Central memory CD8-positive, alpha-beta T cell (primary cell): ENCODE results near the gene CDKAL1.

Experiments used
- ATAC-seq: fragments of 150-1000 bp; cut with Tn5 transposase; replicated peaks from 2 replicates; pipeline ENCODE4 v1.10.0; 2022; ENCODE audit warnings: mild to moderate bottlenecking, moderate FRiP score, moderate number of reproducible peaks; ENCODE audit not compliant: poor library complexity, severe bottlenecking; ENCODE audit errors: extremely low read depth
- DNase-seq, 2 donors: peaks; one replicate each; pipeline ENCODE4 v3.0.0; 2021; ENCODE audit warnings: low spot score in 2 of 2
- H3K27ac Mint-ChIP-seq: one replicate; pipeline ENCODE4 v1.8.0; 2022; ENCODE audit warnings: low read depth, mild to moderate bottlenecking, moderate library complexity, mixed read lengths
- H3K27me3 Mint-ChIP-seq: one replicate; pipeline ENCODE4 v1.8.0; 2022; ENCODE audit warnings: mixed read lengths
- H3K36me3 Mint-ChIP-seq: one replicate; pipeline ENCODE4 v1.8.0; 2022; ENCODE audit warnings: mild to moderate bottlenecking, moderate library complexity, mixed read lengths; ENCODE audit not compliant: insufficient read depth
- H3K4me1 Mint-ChIP-seq: one replicate; pipeline ENCODE4 v1.8.0; 2022; ENCODE audit warnings: mixed read lengths
- H3K4me3 Mint-ChIP-seq: one replicate; pipeline ENCODE4 v1.8.0; 2022; ENCODE audit warnings: mild to moderate bottlenecking, moderate library complexity, mixed read lengths
- H3K9me3 Mint-ChIP-seq: one replicate; pipeline ENCODE4 v1.8.0; 2022; ENCODE audit warnings: mixed read lengths

The CDKAL1 gene

DNA sequence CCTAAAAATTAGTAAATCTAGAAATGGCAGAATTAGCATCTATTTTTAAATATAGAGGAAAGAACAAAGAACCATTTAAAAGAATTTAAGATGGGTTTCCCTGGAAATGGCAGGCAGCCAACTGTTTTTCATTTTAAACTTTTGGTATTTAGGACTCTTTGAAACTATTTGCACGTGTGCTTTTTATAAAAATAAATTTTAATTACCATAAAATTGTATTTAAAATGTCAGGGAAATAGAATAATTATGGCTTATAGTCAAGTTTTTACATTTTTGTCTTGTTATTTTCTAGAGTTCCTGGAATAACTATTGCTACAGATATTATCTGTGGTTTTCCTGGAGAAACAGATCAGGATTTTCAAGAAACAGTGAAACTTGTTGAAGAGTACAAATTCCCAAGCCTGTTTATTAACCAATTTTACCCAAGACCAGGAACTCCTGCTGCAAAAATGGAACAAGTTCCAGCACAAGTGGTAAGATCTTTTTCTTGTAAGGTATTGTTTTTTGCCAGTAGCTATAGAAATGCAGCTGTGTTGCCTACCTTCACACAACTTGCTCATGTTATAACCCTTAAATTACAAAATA is 530.6 kb downstream of the CDKAL1 start:
- no peak overlapping the region for H3K27ac Mint-ChIP-seq
- peaks cover 8% of the 10 kb centered on the region for H3K36me3 Mint-ChIP-seq
- no peak overlapping the region for H3K4me3 Mint-ChIP-seq
- ATAC-seq (no peak), DNase-seq (no peak)
- peaks cover under 1% of the 10 kb centered on the region for H3K9me3 Mint-ChIP-seq
- no peaks in the 10 kb centered on the region for H3K27me3 Mint-ChIP-seq
- no peaks in the 10 kb centered on the region for H3K4me1 Mint-ChIP-seq

DNA sequence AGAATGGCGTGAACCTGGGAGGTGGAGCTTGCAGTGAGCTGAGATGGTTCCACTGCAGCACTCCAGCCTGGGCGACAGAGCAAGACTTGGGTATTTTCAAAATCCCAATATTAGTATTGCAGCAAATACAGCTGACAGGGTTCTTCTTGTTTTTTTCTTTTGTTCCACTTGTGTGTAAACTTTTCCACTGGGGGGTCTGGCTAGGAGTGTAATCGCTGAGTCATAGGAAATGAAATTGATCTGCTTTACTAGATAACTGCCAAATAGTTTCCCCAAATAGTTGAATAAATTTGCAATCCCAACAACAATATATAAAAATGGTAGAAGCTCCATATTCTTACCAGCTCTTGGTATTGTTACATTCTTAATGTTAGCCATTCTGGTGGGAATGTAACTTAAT is 533.3 kb downstream of the CDKAL1 start:
- H3K27me3 Mint-ChIP-seq, result no peaks in the 10 kb centered on the region
- no peak for DNase-seq
- peaks cover 16% of the 10 kb centered on the region for H3K9me3 Mint-ChIP-seq
- ATAC-seq, result no peak
- no peaks in the 10 kb centered on the region for H3K4me1 Mint-ChIP-seq
- peaks cover 8% of the 10 kb centered on the region for H3K36me3 Mint-ChIP-seq
- no peak overlapping the region for H3K4me3 Mint-ChIP-seq
- no peak overlapping the region for H3K27ac Mint-ChIP-seq

GRCh38 chr6:21070620-21071019 is 536.4 kb downstream of the CDKAL1 start:
- ATAC-seq (no peak), DNase-seq (no peak)
- Mint-ChIP-seq H3K4me1 (no peaks in the 10 kb centered on the region), H3K36me3 (peaks cover 5% of the 10 kb centered on the region), H3K4me3 (no peak overlapping the region), H3K27me3 (no peaks in the 10 kb centered on the region), H3K9me3 (peaks cover 22% of the 10 kb centered on the region), H3K27ac (no peak overlapping the region)

DNA sequence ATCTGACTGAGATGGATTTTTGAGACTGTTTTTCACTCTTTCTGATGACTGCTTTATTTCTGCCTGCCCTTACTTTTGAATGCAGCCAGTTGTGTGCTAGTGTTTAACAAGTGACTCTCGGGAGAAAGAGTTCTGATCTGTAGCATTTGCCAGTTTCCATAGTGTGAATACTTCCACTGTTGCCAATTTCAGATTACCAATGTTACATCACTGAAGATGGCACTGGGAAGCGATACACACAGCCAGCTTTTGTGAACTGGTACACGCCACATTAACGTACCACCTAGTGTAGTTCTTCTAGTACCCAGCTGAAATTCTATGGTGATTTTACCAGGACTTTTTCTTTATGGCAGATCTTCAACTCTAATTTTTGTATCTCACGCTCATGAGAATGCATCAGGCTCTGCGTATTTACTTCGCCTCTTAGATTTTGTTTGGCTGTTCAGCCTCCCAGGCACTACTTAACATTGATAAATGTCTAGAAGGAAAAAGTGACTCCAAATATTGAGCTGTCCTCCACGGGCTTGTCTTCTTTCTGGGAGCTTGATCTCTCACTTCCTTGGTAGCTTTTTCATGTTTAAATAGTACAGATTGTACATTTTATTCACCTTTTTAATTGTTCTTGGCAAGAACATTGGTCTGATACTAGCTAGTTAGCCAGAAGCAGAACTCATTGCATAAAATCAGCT is 537.7 kb downstream of the CDKAL1 start:
- ATAC-seq, result no peak
- H3K27me3 Mint-ChIP-seq, result no peaks in the 10 kb centered on the region
- peaks cover 22% of the 10 kb centered on the region for H3K9me3 Mint-ChIP-seq
- no peaks in the 10 kb centered on the region for H3K4me1 Mint-ChIP-seq
- H3K27ac Mint-ChIP-seq, result no peak overlapping the region
- no peak for DNase-seq
- H3K4me3 Mint-ChIP-seq, result no peak overlapping the region
- H3K36me3 Mint-ChIP-seq, result peaks cover 1% of the 10 kb centered on the region

GRCh38 chr6:21073318-21073839 is 539.1 kb downstream of the CDKAL1 start:
- DNase-seq (no peak), ATAC-seq (no peak)
- H3K27ac Mint-ChIP-seq, result no peak overlapping the region
- H3K9me3 Mint-ChIP-seq, result peaks cover 22% of the 10 kb centered on the region
- H3K27me3 Mint-ChIP-seq, result no peaks in the 10 kb centered on the region
- no peaks in the 10 kb centered on the region for H3K4me1 Mint-ChIP-seq
- H3K36me3 Mint-ChIP-seq, result peaks cover under 1% of the 10 kb centered on the region
- H3K4me3 Mint-ChIP-seq, result no peak overlapping the region

GRCh38 chr6:21074484-21074883 is 540.2 kb downstream of the CDKAL1 start:
- peaks cover 3% of the 10 kb centered on the region for H3K36me3 Mint-ChIP-seq
- no peak overlapping the region for H3K4me3 Mint-ChIP-seq
- DNase-seq (no peak), ATAC-seq (no peak)
- H3K4me1 Mint-ChIP-seq, result no peaks in the 10 kb centered on the region
- H3K9me3 Mint-ChIP-seq, result peaks cover 22% of the 10 kb centered on the region
- H3K27me3 Mint-ChIP-seq, result no peaks in the 10 kb centered on the region
- no peak overlapping the region for H3K27ac Mint-ChIP-seq

- Mint-ChIP-seq H3K4me3 (no peak overlapping the region), H3K36me3 (peaks cover 3% of the 10 kb centered on the region), H3K4me1 (no peaks in the 10 kb centered on the region), H3K9me3 (peaks cover 12% of the 10 kb centered on the region), H3K27me3 (no peaks in the 10 kb centered on the region), H3K27ac (no peak overlapping the region)
- DNase-seq, result no peak
- no peak for ATAC-seq
These were observed 541.7 kb downstream of the CDKAL1 start for GRCh38 chr6:21075986-21076385.

- no peak for DNase-seq
- Mint-ChIP-seq H3K27me3 (no peaks in the 10 kb centered on the region), H3K4me3 (no peak overlapping the region), H3K9me3 (no peaks in the 10 kb centered on the region), H3K4me1 (no peaks in the 10 kb centered on the region), H3K36me3 (peaks cover 3% of the 10 kb centered on the region), H3K27ac (no peak overlapping the region)
- no peak for ATAC-seq
These were observed 544.2 kb downstream of the CDKAL1 start for GRCh38 chr6:21078497-21078896.

DNA sequence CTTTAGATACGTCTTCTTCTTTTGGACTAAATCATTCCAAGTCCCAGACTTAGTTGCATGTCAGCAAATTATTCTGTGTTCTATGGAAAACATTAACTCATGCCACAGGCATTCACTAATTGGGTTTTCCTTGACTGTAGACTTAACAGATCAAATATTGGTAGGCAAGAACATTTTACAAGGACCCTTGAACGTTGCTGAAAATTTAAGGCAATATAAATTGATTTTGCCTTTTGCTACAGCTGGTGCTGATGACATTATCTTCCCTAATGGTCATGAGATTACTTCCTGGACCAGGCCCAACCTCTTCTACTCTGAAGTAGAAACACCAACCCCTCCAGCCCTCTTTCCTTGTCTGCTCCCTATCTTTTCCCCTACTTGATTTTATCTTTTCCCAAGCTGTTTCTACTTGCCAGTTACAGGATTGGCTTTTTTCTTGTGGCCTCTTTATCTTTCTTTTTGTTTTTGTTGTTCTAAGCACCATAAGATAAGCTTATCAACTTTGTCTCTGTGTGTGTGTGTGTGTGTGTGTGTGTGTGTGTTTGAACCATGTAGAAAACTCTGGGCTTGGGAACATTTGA is 545.3 kb downstream of the CDKAL1 start:
- Mint-ChIP-seq H3K27me3 (no peaks in the 10 kb centered on the region), H3K4me3 (no peak overlapping the region), H3K4me1 (no peaks in the 10 kb centered on the region), H3K36me3 (peaks cover 3% of the 10 kb centered on the region), H3K27ac (no peak overlapping the region), H3K9me3 (no peaks in the 10 kb centered on the region)
- DNase-seq, result no peak
- no peak for ATAC-seq

GRCh38 chr6:21080221-21080620 is 546.0 kb downstream of the CDKAL1 start:
- Mint-ChIP-seq H3K36me3 (peaks cover 5% of the 10 kb centered on the region), H3K4me3 (no peak overlapping the region), H3K4me1 (no peaks in the 10 kb centered on the region), H3K27me3 (no peaks in the 10 kb centered on the region), H3K27ac (no peak overlapping the region), H3K9me3 (no peaks in the 10 kb centered on the region)
- no peak for ATAC-seq
- no peak for DNase-seq

GRCh38 chr6:21082091-21082490 is 547.8 kb downstream of the CDKAL1 start:
- no peaks in the 10 kb centered on the region for H3K27me3 Mint-ChIP-seq
- no peaks in the 10 kb centered on the region for H3K9me3 Mint-ChIP-seq
- H3K4me1 Mint-ChIP-seq, result no peaks in the 10 kb centered on the region
- peaks cover 9% of the 10 kb centered on the region for H3K36me3 Mint-ChIP-seq
- no peak overlapping the region for H3K27ac Mint-ChIP-seq
- DNase-seq (no peak), ATAC-seq (no peak)
- H3K4me3 Mint-ChIP-seq, result no peak overlapping the region

DNA sequence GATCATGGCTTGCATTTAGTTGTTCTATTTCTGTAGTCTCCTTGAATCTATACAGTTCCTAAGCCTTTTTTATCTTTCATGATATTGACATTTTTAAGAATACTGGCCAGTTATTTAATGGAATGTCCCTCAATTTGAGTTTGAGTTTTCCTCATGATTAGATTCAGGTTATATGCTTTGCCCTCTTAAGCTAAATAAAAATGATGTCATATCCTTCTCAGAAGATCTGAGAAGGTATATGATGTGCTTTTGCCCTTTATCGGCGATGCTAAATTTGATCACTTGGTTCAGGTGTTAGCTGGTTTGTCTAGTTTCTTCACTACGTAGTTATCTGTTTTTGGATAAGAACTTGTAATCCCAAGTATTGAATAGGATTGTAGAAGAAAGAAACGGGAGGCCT is 549.5 kb downstream of the CDKAL1 start:
- Mint-ChIP-seq H3K4me1 (no peaks in the 10 kb centered on the region), H3K4me3 (no peak overlapping the region), H3K27ac (no peak overlapping the region), H3K27me3 (no peaks in the 10 kb centered on the region), H3K9me3 (no peaks in the 10 kb centered on the region), H3K36me3 (peaks cover 6% of the 10 kb centered on the region)
- ATAC-seq, result no peak
- no peak for DNase-seq

DNA sequence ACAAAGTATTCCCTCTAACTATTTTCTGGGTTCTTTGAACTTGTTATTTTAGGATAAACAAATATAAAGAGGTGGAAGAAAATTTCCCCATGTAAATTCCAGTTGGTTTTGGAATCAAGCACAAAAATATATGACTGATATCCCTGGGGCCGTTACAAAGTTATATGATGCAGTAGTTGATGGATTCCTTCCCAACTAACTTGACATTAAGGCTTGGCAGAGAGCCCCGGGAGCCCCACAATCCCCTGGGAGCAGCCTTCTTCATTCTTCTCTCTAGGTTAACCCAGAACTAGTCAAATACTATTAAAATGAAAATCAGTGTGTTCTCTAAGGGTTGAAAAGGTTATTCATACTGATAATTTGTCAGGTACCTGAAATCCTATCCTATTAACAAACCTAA is 550.4 kb downstream of the CDKAL1 start:
- no peak for DNase-seq
- Mint-ChIP-seq H3K4me3 (no peak overlapping the region), H3K27me3 (no peaks in the 10 kb centered on the region), H3K4me1 (no peaks in the 10 kb centered on the region), H3K9me3 (no peaks in the 10 kb centered on the region), H3K27ac (peak overlapping the region; percentile 7), H3K36me3 (peaks cover 6% of the 10 kb centered on the region)
- ATAC-seq, result no peak
